Right atrium auricular region (tissue), 2 donors: ENCODE data around the gene GPBAR1. TPM values are rescaled to one million over a fixed set of nuclear protein-coding genes. Genes with fewer than 3 reads are reported as not detected.
A peak's percentile ranks its signal among the peaks of the same experiment; 100 is the strongest.
"Not testable (repeated sequence)": the region's sequence is repeated elsewhere in the genome, so short reads cannot be mapped to it uniquely, and the experiment has no call there.

ENCODE experiments used
- DNase-seq: peaks from one replicate; pipeline ENCODE4 v3.0.0-alpha.2; 2019; ENCODE audit warnings: low spot score
- H3K27ac ChIP-seq, 2 donors: fragments of 200-600 bp; sonication (generic); 1 replicate in 1 of 2; 2 replicates in 1 of 2; pipeline ENCODE4 v1.5.1; 2016 to 2019
- H3K27me3 ChIP-seq, 2 donors: fragments of 200-600 bp; sonication (generic); one replicate each; pipeline versions ENCODE4 v1.5.1 to v1.6.0; 2017 to 2019
- H3K36me3 ChIP-seq: fragments of 200-600 bp; sonication (generic); one replicate; pipeline ENCODE4 v1.5.1; 2016
- H3K4me1 ChIP-seq, 2 donors: fragments of 200-600 bp; sonication (generic); one replicate each; pipeline versions ENCODE4 v1.5.1 to v1.6.0; 2017 to 2019
- H3K4me3 ChIP-seq, 2 donors: fragments of 200-600 bp; sonication (generic); 1 replicate in 1 of 2; 2 replicates in 1 of 2; pipeline ENCODE4 v1.5.1; 2017 to 2019; ENCODE audit warnings: mild to moderate bottlenecking in 1 of 2, moderate library complexity in 1 of 2
- H3K9me3 ChIP-seq, 2 donors: fragments of 200-600 bp; sonication (generic); one replicate each; pipeline ENCODE4 v1.5.1; 2019
- microRNA-seq, 2 donors: library from miRNA; unstranded; fragments of <30 nt; microRNA quantifications; one replicate each; pipeline ENCODE4, GENCODE V29; 2016 to 2017; ENCODE audit warnings: borderline number of aligned reads in 2 of 2, borderline replicate concordance in 1 of 2
- total RNA-seq, 2 donors: library from RNA; depleted of rRNA; stranded (reverse); fragments of >200 nt; gene quantifications; one replicate each; pipeline ENCODE4 v1.1.0, GENCODE V29; 2016
- TF ChIP-seq, protein P1 (sequence below), 2 donors: fragments of 200-600 bp; sonication (generic); IDR thresholded peaks; one replicate each; pipeline ENCODE4 v1.5.1; 2019; ENCODE audit warnings: antibody characterized with exemption in 2 of 2

Gene GPBAR1
- total RNA-seq, 2 donors from 2014 or later: 1.9 to 10.7 TPM

DNA sequence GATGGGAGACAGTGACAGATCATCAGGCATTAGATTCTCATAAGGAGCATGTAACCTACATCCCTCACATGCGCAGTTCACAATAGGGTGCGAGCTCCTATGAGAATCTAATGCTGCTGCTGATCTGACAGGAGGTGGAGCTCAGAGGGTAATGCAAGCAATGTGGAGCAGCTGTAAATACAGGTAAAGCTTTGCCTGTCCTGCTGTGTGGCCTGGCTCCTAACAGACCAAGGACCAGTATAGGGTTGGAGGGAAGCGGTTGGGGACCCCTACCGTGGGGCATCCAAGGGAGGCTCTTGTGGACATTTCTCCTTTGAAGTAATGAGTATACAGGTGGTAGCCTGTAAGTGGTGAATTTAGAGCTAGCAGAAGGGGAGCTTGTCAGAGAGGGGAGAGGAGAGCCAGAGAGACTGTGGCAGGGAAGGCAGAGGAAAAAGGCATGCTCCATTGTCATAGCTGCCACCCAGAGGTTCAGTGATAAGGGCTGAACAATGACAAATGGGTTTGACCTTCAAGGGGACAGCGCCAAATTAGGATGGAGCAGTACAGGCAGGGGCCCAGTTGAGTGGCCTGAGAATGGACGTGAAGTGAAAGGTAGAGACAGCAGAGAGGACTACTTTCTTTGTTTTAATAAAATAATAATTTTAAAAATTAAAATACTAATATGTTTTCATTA lies 46.7 kb downstream of the GPBAR1 start:
- TF ChIP-seq, protein P1, sequence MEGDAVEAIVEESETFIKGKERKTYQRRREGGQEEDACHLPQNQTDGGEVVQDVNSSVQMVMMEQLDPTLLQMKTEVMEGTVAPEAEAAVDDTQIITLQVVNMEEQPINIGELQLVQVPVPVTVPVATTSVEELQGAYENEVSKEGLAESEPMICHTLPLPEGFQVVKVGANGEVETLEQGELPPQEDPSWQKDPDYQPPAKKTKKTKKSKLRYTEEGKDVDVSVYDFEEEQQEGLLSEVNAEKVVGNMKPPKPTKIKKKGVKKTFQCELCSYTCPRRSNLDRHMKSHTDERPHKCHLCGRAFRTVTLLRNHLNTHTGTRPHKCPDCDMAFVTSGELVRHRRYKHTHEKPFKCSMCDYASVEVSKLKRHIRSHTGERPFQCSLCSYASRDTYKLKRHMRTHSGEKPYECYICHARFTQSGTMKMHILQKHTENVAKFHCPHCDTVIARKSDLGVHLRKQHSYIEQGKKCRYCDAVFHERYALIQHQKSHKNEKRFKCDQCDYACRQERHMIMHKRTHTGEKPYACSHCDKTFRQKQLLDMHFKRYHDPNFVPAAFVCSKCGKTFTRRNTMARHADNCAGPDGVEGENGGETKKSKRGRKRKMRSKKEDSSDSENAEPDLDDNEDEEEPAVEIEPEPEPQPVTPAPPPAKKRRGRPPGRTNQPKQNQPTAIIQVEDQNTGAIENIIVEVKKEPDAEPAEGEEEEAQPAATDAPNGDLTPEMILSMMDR (IDR thresholded peaks at IDR 0.05): no peak
- H3K27ac ChIP-seq: no peak overlapping the region
- H3K27me3 ChIP-seq: no peaks in the 10 kb centered on the region
- no peak overlapping the region for H3K4me3 ChIP-seq
- H3K4me1 ChIP-seq: no peaks in the 10 kb centered on the region
- DNase-seq: no peak
- no peaks in the 10 kb centered on the region for H3K9me3 ChIP-seq
- no peaks in the 10 kb centered on the region for H3K36me3 ChIP-seq

DNA sequence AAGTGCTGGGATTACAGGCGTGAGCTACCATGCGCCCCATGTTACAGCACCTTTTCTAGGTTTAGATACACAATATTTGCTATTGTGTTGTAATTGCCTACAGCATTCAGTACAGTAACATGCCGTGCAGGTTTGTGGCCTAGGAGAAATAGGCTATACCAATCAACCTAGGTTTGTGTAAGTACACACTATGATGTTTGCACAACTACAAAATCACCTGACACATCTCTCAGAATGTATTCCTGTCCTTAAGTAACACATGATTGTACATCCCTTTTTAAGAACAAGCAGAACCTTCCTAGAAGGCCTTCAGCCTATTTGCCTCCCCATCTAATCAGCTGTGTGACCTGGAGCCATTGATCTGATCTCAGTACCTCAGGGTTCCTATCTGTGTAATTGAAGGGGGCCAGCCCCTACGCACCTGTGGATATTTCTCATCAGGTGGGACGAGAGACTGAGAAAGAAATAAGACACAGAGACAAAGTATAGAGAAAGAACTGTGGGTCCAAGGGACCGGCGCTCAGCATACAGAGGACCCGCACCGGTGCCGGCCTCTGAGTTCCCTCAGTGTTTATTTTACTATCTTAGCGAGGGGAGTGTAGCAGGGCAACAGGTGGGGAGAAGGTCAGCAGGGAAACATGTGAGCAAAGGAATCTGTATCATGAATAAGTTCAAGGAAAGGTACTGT lies 50.2 kb downstream of the GPBAR1 start:
- peak overlapping the region in 1 of 2 donors; percentile 51 for H3K27ac ChIP-seq
- H3K36me3 ChIP-seq: no peaks in the 10 kb centered on the region
- H3K4me1 ChIP-seq: no peaks in the 10 kb centered on the region
- TF ChIP-seq, protein P1 (IDR thresholded peaks at IDR 0.05): no peak
- no peak for DNase-seq
- no peaks in the 10 kb centered on the region for H3K9me3 ChIP-seq
- no peaks in the 10 kb centered on the region for H3K27me3 ChIP-seq
- H3K4me3 ChIP-seq: no peak overlapping the region

DNA sequence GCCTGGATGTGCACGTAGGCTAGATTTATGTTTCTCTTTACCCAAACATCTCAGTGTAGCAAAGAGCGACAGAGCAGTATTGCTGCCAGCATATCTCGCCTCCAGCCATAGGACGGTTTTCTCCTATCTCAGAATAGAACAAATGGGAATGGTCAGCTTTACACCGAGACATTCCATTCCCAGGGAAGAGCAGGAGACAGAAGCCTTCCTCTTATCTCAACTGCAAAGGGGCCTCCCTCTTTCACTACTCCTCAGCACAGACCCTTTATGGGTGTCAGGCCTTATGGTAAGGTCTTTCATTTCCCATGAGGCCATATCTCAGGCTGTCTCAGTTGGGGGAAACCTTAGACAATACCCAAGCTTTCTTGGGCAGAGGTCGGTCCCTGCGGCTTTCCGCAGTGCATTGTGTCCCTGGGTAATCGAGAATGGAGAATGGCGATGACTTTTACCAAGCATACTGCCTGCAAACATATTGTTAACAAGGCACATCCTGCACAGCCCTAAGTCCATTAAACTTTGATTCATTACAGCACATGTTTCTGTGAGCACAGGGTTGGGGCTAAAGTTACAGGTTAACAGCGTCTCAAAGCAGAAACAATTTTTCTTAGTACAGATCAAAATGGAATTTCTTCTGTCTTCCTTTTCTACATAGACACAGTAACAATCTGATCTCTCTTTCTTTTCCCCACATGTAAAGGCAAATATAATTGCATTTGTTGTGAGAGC lies 50.9 kb downstream of the GPBAR1 start:
- not testable (repeated sequence) for H3K9me3 ChIP-seq, H3K4me3 ChIP-seq, H3K27me3 ChIP-seq, H3K4me1 ChIP-seq, DNase-seq, H3K36me3 ChIP-seq
- H3K27ac ChIP-seq: peak overlapping the region in 1 of 2 donors; percentile 51

DNA sequence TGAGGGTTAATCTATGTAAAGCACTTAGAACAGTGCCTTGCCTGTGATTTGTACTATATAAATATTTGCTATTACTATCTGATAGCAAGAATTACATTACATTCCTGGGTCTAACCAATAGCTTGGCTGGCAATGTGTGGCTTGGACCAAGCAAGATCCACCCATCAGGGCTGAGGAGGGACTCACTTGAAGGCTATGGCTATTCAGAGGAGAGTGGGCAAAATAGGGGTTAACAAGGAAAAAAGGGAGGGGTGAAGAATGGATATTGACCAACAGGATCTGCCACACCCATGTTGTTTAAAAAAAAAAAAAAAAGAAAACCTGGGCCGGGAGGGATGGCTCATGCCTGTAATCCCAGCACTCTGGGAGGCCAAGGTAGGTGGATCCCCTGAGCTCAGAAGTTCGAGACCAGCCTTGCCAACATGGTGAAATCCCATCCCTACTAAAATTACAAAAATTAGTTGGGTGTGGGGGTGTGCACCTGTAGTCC lies 51.5 kb downstream of the GPBAR1 start:
- H3K4me1 ChIP-seq: no peaks in the 10 kb centered on the region
- H3K27me3 ChIP-seq: no peaks in the 10 kb centered on the region
- TF ChIP-seq, protein P1 (IDR thresholded peaks at IDR 0.05): no peak
- H3K4me3 ChIP-seq: no peak overlapping the region
- DNase-seq: no peak
- H3K27ac ChIP-seq: no peak overlapping the region
- no peaks in the 10 kb centered on the region for H3K36me3 ChIP-seq
- no peaks in the 10 kb centered on the region for H3K9me3 ChIP-seq

DNA sequence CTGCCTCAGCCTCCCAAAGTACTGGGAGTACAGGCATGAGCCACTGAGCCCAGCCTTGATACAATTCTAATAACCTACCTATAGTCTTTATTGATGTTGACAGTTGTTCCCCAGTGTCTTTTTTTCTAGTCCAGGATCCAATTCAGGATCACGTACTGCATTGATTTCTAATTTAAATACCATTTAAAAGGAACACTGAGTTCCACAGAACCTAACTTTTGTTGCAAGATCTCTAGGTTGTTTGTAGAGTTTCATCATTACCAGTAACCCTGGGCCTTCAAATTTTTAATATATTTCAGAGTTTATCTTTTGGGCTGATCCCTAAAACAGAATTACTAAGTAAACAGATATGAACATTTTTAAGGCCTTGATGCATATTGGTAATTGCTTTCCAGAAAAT lies 52.5 kb downstream of the GPBAR1 start:
- Histone ChIP-seq H3K27ac (no peak overlapping the region), H3K27me3 (no peaks in the 10 kb centered on the region), H3K4me3 (no peak overlapping the region), H3K36me3 (no peaks in the 10 kb centered on the region), H3K9me3 (no peaks in the 10 kb centered on the region), H3K4me1 (peaks cover 0 to 3% of the 10 kb centered on the region in 2 donors)
- TF ChIP-seq, protein P1 (IDR thresholded peaks at IDR 0.05): no peak
- DNase-seq: no peak

Small RNA genes lying within 50 kb of the gene (microRNA-seq; reads per million reads assigned to microRNA genes)
- 3.5 to 5.7 reads per million in 2 donors for gene MIR6513

Other genes starting within 250 kb of the GPBAR1 start
- under 1 TPM in 1 of 2 donors, not detected in 1; 0.12 TPM for gene RUFY4, start 191.8 kb upstream of the GPBAR1 start, total RNA-seq
- gene CXCR2, start 135.0 kb upstream of the GPBAR1 start, total RNA-seq: under 1 TPM; 0.35 to 0.59 TPM
- under 1 TPM; 0.51 to 0.78 TPM for gene CXCR1, start 94.1 kb upstream of the GPBAR1 start, total RNA-seq
- 100 to 1,000 TPM; 112 to 177 TPM for gene ARPC2, start 43.8 kb upstream of the GPBAR1 start, total RNA-seq
- gene AAMP, start 9.1 kb downstream of the GPBAR1 start, total RNA-seq: 10 to 100 TPM; 54.3 to 88.8 TPM
- gene PNKD, start 9.5 kb downstream of the GPBAR1 start, total RNA-seq: 10 to 100 TPM; 54.5 to 71.4 TPM
- gene TMBIM1, start 31.5 kb downstream of the GPBAR1 start, total RNA-seq: 100 to 1,000 TPM in 1 of 2 donors, 10 to 100 TPM in 1; 82.8 to 225 TPM
- not detected for gene CATIP, start 95.8 kb downstream of the GPBAR1 start, total RNA-seq
- gene SLC11A1, start 121.3 kb downstream of the GPBAR1 start, total RNA-seq: 10 to 100 TPM in 1 of 2 donors, 1 to 10 TPM in 1; 8.7 to 22.1 TPM
- 10 to 100 TPM; 54.2 to 99.5 TPM for gene CTDSP1, start 138.9 kb downstream of the GPBAR1 start, total RNA-seq
- gene VIL1, start 158.1 kb downstream of the GPBAR1 start, total RNA-seq: not detected